Measurements from ENCODE around the gene NHLRC2.

NHLRC2 gene

DNA sequence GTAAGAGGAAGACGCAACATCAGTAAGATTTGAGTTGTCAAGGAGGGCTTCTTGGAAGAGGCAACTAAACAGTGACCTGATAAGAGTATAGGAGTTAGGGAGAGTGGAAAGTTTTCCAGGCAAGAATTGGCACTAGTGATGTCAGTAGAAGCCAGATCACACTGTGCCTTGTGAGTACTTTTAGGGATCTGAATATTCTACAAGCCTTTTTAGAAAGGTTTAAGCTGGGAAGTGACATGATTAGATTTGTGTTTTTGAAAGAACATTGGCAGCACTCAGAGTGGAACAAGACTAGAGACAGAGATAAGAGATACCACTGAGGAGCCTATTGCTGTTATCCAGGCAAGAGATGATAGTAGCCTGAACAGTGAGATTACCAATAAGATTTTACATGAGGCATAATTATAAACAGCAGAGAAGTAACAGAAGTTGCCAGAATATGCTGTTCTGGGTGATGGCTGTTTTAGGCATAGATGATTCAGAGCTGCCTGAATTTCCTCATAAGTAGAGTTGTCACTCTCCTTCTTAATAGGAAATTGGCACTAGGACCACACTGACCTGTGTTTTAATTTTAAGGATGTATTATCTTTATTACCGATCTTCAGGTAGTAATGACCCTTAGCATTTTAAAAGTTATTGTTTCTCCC, 45.6 kb downstream of the NHLRC2 start:
- H3K27me3 ChIP-seq (ENCODE audit: control insufficient read depth, insufficient read depth, low read length): no peaks in the 10 kb centered on the region
- no peaks in the 10 kb centered on the region for H3K36me3 ChIP-seq (ENCODE audit: control insufficient read depth, insufficient read depth, low read length)
- H3K4me3 ChIP-seq (ENCODE audit: low read depth, low read length): no peak overlapping the region
- no peaks in the 10 kb centered on the region for H3K79me2 ChIP-seq
- H3K4me1 ChIP-seq: no peaks in the 10 kb centered on the region
- no peak overlapping the region for H2AFZ ChIP-seq
- no peak overlapping the region for H3K4me2 ChIP-seq (ENCODE audit: low read length)
- no peak overlapping the region for H3K9ac ChIP-seq
- TF ChIP-seq, protein P1, sequence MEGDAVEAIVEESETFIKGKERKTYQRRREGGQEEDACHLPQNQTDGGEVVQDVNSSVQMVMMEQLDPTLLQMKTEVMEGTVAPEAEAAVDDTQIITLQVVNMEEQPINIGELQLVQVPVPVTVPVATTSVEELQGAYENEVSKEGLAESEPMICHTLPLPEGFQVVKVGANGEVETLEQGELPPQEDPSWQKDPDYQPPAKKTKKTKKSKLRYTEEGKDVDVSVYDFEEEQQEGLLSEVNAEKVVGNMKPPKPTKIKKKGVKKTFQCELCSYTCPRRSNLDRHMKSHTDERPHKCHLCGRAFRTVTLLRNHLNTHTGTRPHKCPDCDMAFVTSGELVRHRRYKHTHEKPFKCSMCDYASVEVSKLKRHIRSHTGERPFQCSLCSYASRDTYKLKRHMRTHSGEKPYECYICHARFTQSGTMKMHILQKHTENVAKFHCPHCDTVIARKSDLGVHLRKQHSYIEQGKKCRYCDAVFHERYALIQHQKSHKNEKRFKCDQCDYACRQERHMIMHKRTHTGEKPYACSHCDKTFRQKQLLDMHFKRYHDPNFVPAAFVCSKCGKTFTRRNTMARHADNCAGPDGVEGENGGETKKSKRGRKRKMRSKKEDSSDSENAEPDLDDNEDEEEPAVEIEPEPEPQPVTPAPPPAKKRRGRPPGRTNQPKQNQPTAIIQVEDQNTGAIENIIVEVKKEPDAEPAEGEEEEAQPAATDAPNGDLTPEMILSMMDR (IDR thresholded peaks at IDR 0.05): no peak
- H3K27ac ChIP-seq: no peak overlapping the region
- H3K9me3 ChIP-seq (ENCODE audit: control insufficient read depth, low read length): no peaks in the 10 kb centered on the region

DNA sequence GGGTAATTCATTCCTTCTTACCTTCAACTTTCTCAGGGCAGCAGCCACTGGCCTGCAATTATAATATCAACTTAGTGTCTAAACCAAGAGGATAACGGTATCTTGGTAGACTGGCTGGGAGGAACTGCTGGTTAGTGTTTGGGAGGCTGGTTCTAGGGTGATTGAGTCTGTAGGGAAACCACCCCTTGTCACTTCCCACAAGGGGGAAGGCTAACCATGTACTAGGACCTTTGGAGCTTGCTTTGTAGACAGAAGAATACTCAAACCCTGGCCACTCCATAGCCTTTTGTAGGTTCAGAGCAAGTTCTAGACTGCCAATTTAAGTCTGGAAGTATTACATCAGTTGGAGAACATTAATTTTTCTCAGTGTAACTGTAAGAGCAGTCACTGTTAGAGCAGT, 51.3 kb downstream of the NHLRC2 start:
- Histone ChIP-seq H3K27me3 (ENCODE audit: control insufficient read depth, insufficient read depth, low read length) (no peaks in the 10 kb centered on the region), H3K4me3 (ENCODE audit: low read depth, low read length) (no peak overlapping the region), H3K9me3 (ENCODE audit: control insufficient read depth, low read length) (no peaks in the 10 kb centered on the region), H3K4me2 (ENCODE audit: low read length) (no peak overlapping the region), H2AFZ (no peak overlapping the region), H3K9ac (no peak overlapping the region), H3K36me3 (ENCODE audit: control insufficient read depth, insufficient read depth, low read length) (no peaks in the 10 kb centered on the region), H3K79me2 (no peaks in the 10 kb centered on the region), H3K27ac (no peak overlapping the region), H3K4me1 (no peaks in the 10 kb centered on the region)
- TF ChIP-seq, protein P1 (IDR thresholded peaks at IDR 0.05): no peak

DNA sequence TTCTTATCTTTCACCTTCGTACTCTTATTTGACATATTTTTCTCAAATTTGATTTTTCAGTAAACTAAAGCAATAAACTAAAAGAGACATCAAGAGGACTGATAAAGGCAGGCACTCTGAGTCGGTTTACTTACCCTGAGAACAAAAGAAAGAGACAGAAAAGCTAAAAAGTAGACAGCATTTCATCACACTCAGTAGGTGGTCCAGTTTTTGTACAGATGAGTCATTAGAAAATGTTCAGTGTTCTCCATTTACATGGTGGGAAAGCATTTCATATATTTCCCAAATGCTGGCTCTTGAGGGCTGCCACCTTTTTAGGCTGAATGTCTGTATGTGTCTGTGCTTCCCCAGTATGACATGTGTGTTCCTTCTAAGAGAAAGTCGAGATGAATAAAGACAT, 52.7 kb downstream of the NHLRC2 start:
- no peak overlapping the region for H3K9ac ChIP-seq
- H3K36me3 ChIP-seq (ENCODE audit: control insufficient read depth, insufficient read depth, low read length): no peaks in the 10 kb centered on the region
- no peak overlapping the region for H3K27ac ChIP-seq
- no peaks in the 10 kb centered on the region for H3K4me1 ChIP-seq
- H2AFZ ChIP-seq: no peak overlapping the region
- H3K4me2 ChIP-seq (ENCODE audit: low read length): no peak overlapping the region
- no peaks in the 10 kb centered on the region for H3K79me2 ChIP-seq
- H3K27me3 ChIP-seq (ENCODE audit: control insufficient read depth, insufficient read depth, low read length): no peaks in the 10 kb centered on the region
- TF ChIP-seq, protein P1 (IDR thresholded peaks at IDR 0.05): no peak
- H3K9me3 ChIP-seq (ENCODE audit: control insufficient read depth, low read length): no peaks in the 10 kb centered on the region
- H3K4me3 ChIP-seq (ENCODE audit: low read depth, low read length): no peak overlapping the region

DNA sequence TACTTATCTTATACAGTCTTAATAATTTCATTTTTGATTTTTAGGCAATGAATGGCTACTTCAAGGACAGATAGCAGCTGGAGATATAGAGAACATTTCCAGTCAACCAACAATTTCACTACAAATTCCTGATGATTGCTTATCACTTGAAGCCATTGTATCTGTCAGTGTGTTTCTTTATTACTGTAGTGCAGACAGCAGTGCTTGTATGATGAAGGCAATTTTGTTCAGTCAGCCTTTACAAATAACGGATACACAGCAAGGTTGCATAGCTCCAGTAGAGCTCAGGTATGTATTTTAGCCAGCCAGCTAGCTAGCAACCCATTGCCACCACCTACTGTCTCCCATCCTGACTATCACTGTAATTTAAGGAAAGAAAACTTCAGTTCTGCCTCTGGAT, 53.8 kb downstream of the NHLRC2 start:
- no peak overlapping the region for H3K27ac ChIP-seq
- TF ChIP-seq, protein P1 (IDR thresholded peaks at IDR 0.05): no peak
- no peak overlapping the region for H2AFZ ChIP-seq
- no peaks in the 10 kb centered on the region for H3K4me1 ChIP-seq
- H3K9ac ChIP-seq: no peak overlapping the region
- H3K36me3 ChIP-seq (ENCODE audit: control insufficient read depth, insufficient read depth, low read length): no peaks in the 10 kb centered on the region
- H3K4me3 ChIP-seq (ENCODE audit: low read depth, low read length): no peak overlapping the region
- H3K9me3 ChIP-seq (ENCODE audit: control insufficient read depth, low read length): no peaks in the 10 kb centered on the region
- H3K27me3 ChIP-seq (ENCODE audit: control insufficient read depth, insufficient read depth, low read length): no peaks in the 10 kb centered on the region
- no peak overlapping the region for H3K4me2 ChIP-seq (ENCODE audit: low read length)
- no peaks in the 10 kb centered on the region for H3K79me2 ChIP-seq

DNA sequence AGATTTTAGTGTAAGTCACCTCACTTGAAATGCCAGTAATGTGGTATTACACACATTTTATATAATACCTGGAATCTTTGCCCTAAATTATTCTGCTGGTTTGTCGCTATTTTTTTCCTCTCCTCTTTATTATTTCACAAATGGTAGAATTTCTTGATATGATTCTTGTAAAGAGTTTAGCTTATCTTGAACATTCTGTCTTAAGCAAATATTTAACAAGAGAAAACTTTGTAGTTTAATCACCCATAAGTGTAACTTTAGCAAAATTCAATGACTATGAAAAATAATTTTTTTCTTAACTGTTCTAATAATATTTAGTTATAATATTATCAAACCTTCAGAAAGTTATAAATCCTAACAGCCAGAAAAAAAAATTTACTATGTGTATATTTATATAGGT, 56.7 kb downstream of the NHLRC2 start:
- no peak overlapping the region for H3K9ac ChIP-seq
- H3K4me3 ChIP-seq (ENCODE audit: low read depth, low read length): no peak overlapping the region
- H3K9me3 ChIP-seq (ENCODE audit: control insufficient read depth, low read length): no peaks in the 10 kb centered on the region
- H3K79me2 ChIP-seq: no peaks in the 10 kb centered on the region
- TF ChIP-seq, protein P1 (IDR thresholded peaks at IDR 0.05): no peak
- H2AFZ ChIP-seq: no peak overlapping the region
- no peaks in the 10 kb centered on the region for H3K36me3 ChIP-seq (ENCODE audit: control insufficient read depth, insufficient read depth, low read length)
- H3K27me3 ChIP-seq (ENCODE audit: control insufficient read depth, insufficient read depth, low read length): no peaks in the 10 kb centered on the region
- H3K4me1 ChIP-seq: no peaks in the 10 kb centered on the region
- H3K27ac ChIP-seq: no peak overlapping the region
- no peak overlapping the region for H3K4me2 ChIP-seq (ENCODE audit: low read length)
